Activated B cell treated with CpG ODN at 0.5 μM for 24 hours (primary cell): ENCODE results near the gene VSTM2B. TPM values are rescaled to one million over a fixed set of nuclear protein-coding genes. Genes with fewer than 3 reads are reported as not detected.

ENCODE experiments used
- ATAC-seq: fragments of 200-7000 bp; cut with Tn5 transposase; one replicate; pipeline ENCODE4 v1.10.0; 2021; ENCODE audit warnings: low read depth, mild to moderate bottlenecking, moderate library complexity
- CTCF ChIA-PET: fragments of 350-600 bp; sonication (Branson Sonifier 250); formaldehyde crosslinking; loops from one replicate; lab custom pipeline; 2021; ENCODE audit warnings: antibody characterized with exemption; lab: Charles Lee
- POLR2A ChIA-PET: fragments of 350-600 bp; sonication (Branson Sonifier 250); formaldehyde crosslinking; loops from one replicate; lab custom pipeline; 2021; ENCODE audit warnings: antibody characterized with exemption; lab: Charles Lee
- DNase-seq: peaks from one replicate; pipeline ENCODE4 v3.0.0; 2022
- H3K27ac Mint-ChIP-seq: one replicate; pipeline ENCODE4 v1.8.0; 2020; ENCODE audit warnings: mixed read lengths
- H3K27me3 Mint-ChIP-seq: one replicate; pipeline ENCODE4 v1.8.0; 2021; ENCODE audit warnings: mixed read lengths
- H3K36me3 Mint-ChIP-seq: one replicate; pipeline ENCODE4 v1.8.0; 2021; ENCODE audit warnings: low read depth, mixed read lengths
- H3K4me1 Mint-ChIP-seq: one replicate; pipeline ENCODE4 v1.8.0; 2021; ENCODE audit warnings: mixed read lengths
- H3K4me3 Mint-ChIP-seq: one replicate; pipeline ENCODE4 v1.8.0; 2020; ENCODE audit warnings: mild to moderate bottlenecking, mixed read lengths
- H3K9me3 Mint-ChIP-seq: one replicate; pipeline ENCODE4 v1.8.0; 2020; ENCODE audit warnings: mixed read lengths
- CTCF ChIP-seq: fragments of 200-600 bp; IDR thresholded peaks from one replicate; pipeline ENCODE4 v1.8.0; 2022; ENCODE audit warnings: antibody characterized with exemption, mild to moderate bottlenecking
- intact Hi-C: fragments of 100-400 bp; cut with micrococcal nuclease; formaldehyde crosslinking; loops from one replicate; pipeline ENCODE4 v1.15.1; 2024
- total RNA-seq: library from RNA; stranded (reverse); gene quantifications from 2 replicates; pipeline ENCODE4 v1.2.3, GENCODE V29; 2022

Gene VSTM2B
- total RNA-seq, 1 donor from 2014 or later, result not detected

- H3K4me3 Mint-ChIP-seq, result no peak overlapping the region
- ATAC-seq (no peak), DNase-seq (no peak)
- peaks cover 15% of the 10 kb centered on the region for H3K27me3 Mint-ChIP-seq
- no peaks in the 10 kb centered on the region for H3K36me3 Mint-ChIP-seq
- no peak for TF ChIP-seq CTCF
- H3K4me1 Mint-ChIP-seq, result no peaks in the 10 kb centered on the region
- H3K9me3 Mint-ChIP-seq, result peaks cover 3% of the 10 kb centered on the region
- ChIA-PET CTCF (no interaction called here), POLR2A (no interaction called here)
- intact Hi-C loops, result no loop called here
- no peak overlapping the region for H3K27ac Mint-ChIP-seq
These were observed 16.3 kb upstream of the VSTM2B start for GRCh38 chr19:29509456-29509855.

GRCh38 chr19:29510701-29511265, 15.0 kb upstream of the VSTM2B start:
- POLR2A ChIA-PET, result no interaction called here
- H3K27me3 Mint-ChIP-seq, result peaks cover 15% of the 10 kb centered on the region

GRCh38 chr19:29511768-29512167, 14.0 kb upstream of the VSTM2B start:
- ATAC-seq (no peak), DNase-seq (no peak)
- no peaks in the 10 kb centered on the region for H3K36me3 Mint-ChIP-seq
- CTCF ChIA-PET, result no interaction called here
- no peak for TF ChIP-seq CTCF
- H3K4me1 Mint-ChIP-seq, result no peaks in the 10 kb centered on the region
- H3K27ac Mint-ChIP-seq, result no peak overlapping the region
- H3K4me3 Mint-ChIP-seq, result no peak overlapping the region
- H3K27me3 Mint-ChIP-seq, result peaks cover 15% of the 10 kb centered on the region
- intact Hi-C loops, result no loop called here
- POLR2A ChIA-PET, result no interaction called here
- peaks cover 3% of the 10 kb centered on the region for H3K9me3 Mint-ChIP-seq

More at GRCh38 chr19:29510701-29511265, 15.0 kb upstream of the VSTM2B start:
- no peaks in the 10 kb centered on the region for H3K4me1 Mint-ChIP-seq
- no peak overlapping the region for H3K27ac Mint-ChIP-seq
- CTCF ChIA-PET, result no interaction called here
- intact Hi-C loops, result no loop called here
- ATAC-seq (no peak), DNase-seq (no peak)
- H3K9me3 Mint-ChIP-seq, result peaks cover 3% of the 10 kb centered on the region
- no peaks in the 10 kb centered on the region for H3K36me3 Mint-ChIP-seq
- no peak for TF ChIP-seq CTCF
- H3K4me3 Mint-ChIP-seq, result no peak overlapping the region

GRCh38 chr19:29512748-29513147, 13.0 kb upstream of the VSTM2B start:
- H3K27me3 Mint-ChIP-seq, result peaks cover 14% of the 10 kb centered on the region
- no peaks in the 10 kb centered on the region for H3K4me1 Mint-ChIP-seq
- intact Hi-C loops, result no loop called here
- DNase-seq, result no peak
- H3K36me3 Mint-ChIP-seq, result no peaks in the 10 kb centered on the region
- peaks cover 3% of the 10 kb centered on the region for H3K9me3 Mint-ChIP-seq
- POLR2A ChIA-PET, result no interaction called here
- TF ChIP-seq CTCF, result no peak
- ATAC-seq, result no peak
- no peak overlapping the region for H3K27ac Mint-ChIP-seq
- no peak overlapping the region for H3K4me3 Mint-ChIP-seq
- CTCF ChIA-PET, result no interaction called here

- no peak overlapping the region for H3K27ac Mint-ChIP-seq
- no peak overlapping the region for H3K4me3 Mint-ChIP-seq
- intact Hi-C loops, result no loop called here
- H3K9me3 Mint-ChIP-seq, result no peaks in the 10 kb centered on the region
- no peaks in the 10 kb centered on the region for H3K36me3 Mint-ChIP-seq
- DNase-seq (no peak), ATAC-seq (peak; percentile 25)
- no peak for TF ChIP-seq CTCF
- H3K27me3 Mint-ChIP-seq, result peaks cover 7% of the 10 kb centered on the region
- ChIA-PET POLR2A (no interaction called here), CTCF (no interaction called here)
- H3K4me1 Mint-ChIP-seq, result no peaks in the 10 kb centered on the region
These were observed 11.1 kb upstream of the VSTM2B start for GRCh38 chr19:29514525-29515232.
